Right cardiac atrium (tissue), 5 donors: ENCODE results near the gene MRAS. TPM values are rescaled to one million over a fixed set of nuclear protein-coding genes. Genes with fewer than 3 reads are reported as not detected.

ENCODE experiments used
- ATAC-seq, 2 donors: fragments of 200-7000 bp; cut with Tn5 transposase; one replicate each; pipeline versions ENCODE4 v1.8.0 to v1.9.1; 2020; ENCODE audit warnings: moderate library complexity in 2 of 2, mild to moderate bottlenecking in 1 of 2
- DNase-seq, 3 donors: peaks; one replicate each; pipeline ENCODE4 v3.0.0-alpha.2; 2020
- H3K27ac ChIP-seq: one replicate; pipeline ENCODE4 v1.5.1; 2013; ENCODE audit warnings: mild to moderate bottlenecking, low read length, control low read depth, moderate library complexity
- H3K27me3 ChIP-seq: one replicate; pipeline ENCODE4 v1.6.1; 2013; ENCODE audit not compliant: control insufficient read depth, insufficient read depth
- H3K4me1 ChIP-seq: one replicate; pipeline ENCODE4 v1.6.1; 2013; ENCODE audit warnings: low read length; ENCODE audit not compliant: control insufficient read depth, insufficient read depth
- H3K4me3 ChIP-seq: one replicate; pipeline ENCODE4 v1.5.1; 2013; ENCODE audit warnings: low read length, control low read depth
- H3K9me3 ChIP-seq: one replicate; pipeline ENCODE4 v1.6.1; 2013; ENCODE audit warnings: low read length; ENCODE audit not compliant: control insufficient read depth
- WGBS: extraction: QIAGEN DNeasy Blood & Tissue Kit; methylation state at CpG from one replicate; pipeline ENCODE4 v1.1.7; 2013; 5-methylcytosine and 5-hydroxymethylcytosine counted together
- intact Hi-C, 4 donors: fragments of 100-400 bp; cut with DNase I; formaldehyde crosslinking; loops; one replicate each; pipeline versions ENCODE4 v1.11.0 to v1.14.0; 2022 to 2023
- polyA plus RNA-seq: library from polyadenylated mRNA; stranded (reverse); fragments of 200-250 nt; gene quantifications from one replicate; pipeline ENCODE4 v1.2.3, GENCODE V29; 2013
- total RNA-seq, 4 donors: library from RNA; stranded (reverse); fragmentation: NEBNext Ultra II Directional; extraction: Animal tissue kit (Norgen Biotek cat#: 25700); gene quantifications; one replicate each; pipeline ENCODE4 v1.2.1, GENCODE V29; 2021
- donor health status: healthy with polysubstance abuse.
- donor health status: DM: no; HTN: yes; CAD: no.
- donor health status: DM: no; HTN: no; CAD: no.
- donor health status: DM: no; HTN: yes; CAD: no; lungs with severe emphysema.
- donor health status: DM: yes; HTN: yes; CAD: no.

The MRAS gene
- total and polyA plus RNA-seq, 5 donors = 184 to 374 (median 298) TPM

DNA sequence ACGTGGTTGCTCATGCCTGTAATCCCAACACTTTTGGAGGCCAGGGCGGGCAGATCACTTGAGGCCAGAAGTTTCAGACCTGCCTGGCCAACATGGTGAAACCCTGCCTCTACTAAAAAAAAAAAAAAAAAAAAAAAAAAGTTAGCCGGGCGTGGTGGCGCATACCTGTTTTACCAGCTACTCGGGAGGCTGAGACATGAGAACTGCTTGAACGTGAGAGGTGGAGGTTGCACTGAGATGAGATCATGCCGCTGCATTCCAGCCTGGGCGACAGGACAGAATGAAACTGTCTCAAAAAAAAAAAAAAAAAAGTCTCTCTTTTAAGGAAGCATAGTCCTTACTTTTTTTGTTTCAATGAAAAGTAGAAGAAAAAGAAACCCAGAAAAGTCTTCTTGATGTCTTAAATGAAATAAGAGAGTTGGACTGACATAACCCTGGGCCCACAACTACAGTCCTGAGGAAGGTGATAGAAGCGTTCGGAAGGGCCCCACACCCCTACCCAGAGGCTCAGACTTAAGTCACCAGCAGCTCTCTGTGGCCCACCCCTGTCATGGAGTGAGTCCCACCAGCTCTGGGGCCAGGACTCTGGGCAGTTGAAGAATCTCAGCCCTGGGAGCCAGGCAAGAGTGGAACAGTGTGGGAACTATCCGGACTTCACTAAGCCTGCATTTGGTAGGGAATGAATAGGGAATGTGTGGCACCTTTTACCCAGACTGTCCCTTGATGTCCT is 21.3 kb upstream of the MRAS start:
- intact Hi-C loops = no loop called here
- 92% methylated on average over 12 of the region's 12 CpGs for WGBS
- Histone ChIP-seq H3K27me3 (no peaks in the 10 kb centered on the region), H3K4me3 (no peak overlapping the region), H3K27ac (no peak overlapping the region), H3K9me3 (no peaks in the 10 kb centered on the region), H3K4me1 (peaks cover 6% of the 10 kb centered on the region)
- no peak for DNase-seq
- no peak for ATAC-seq

DNA sequence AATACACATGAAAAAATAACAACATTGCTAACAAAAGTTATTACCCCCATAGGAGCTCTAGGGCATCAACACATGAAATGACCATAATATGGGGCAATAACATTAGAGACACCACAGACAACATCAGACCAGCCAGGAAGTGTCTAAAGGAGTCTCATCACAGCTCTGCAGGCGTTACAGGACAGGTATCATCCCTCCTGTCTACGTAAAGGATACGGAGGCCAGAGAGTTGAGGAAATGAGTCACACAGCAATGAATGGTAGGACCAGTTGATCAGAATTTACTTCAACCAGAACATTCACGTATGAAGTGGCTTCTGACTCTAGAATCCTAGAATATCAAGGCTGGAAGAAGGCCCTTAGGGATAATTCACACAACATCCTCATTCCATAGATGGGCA is 20.5 kb upstream of the MRAS start:
- no peak overlapping the region for H3K27ac ChIP-seq
- 76% methylated on average over 4 of the region's 4 CpGs for WGBS
- H3K4me1 ChIP-seq = peaks cover 6% of the 10 kb centered on the region
- H3K27me3 ChIP-seq = no peaks in the 10 kb centered on the region
- H3K4me3 ChIP-seq = no peak overlapping the region
- ATAC-seq (no peak), DNase-seq (no peak)
- intact Hi-C loops = no loop called here
- no peaks in the 10 kb centered on the region for H3K9me3 ChIP-seq

- 28% methylated on average over 2 of the region's 2 CpGs for WGBS
- Histone ChIP-seq H3K4me1 (peaks cover 6% of the 10 kb centered on the region), H3K27me3 (no peaks in the 10 kb centered on the region), H3K27ac (no peak overlapping the region), H3K4me3 (no peak overlapping the region), H3K9me3 (no peaks in the 10 kb centered on the region)
- DNase-seq (no peak), ATAC-seq (no peak)
- intact Hi-C loops = no loop called here
Measured at GRCh38 chr3:138328341-138328740, 20.0 kb upstream of the MRAS start.

DNA sequence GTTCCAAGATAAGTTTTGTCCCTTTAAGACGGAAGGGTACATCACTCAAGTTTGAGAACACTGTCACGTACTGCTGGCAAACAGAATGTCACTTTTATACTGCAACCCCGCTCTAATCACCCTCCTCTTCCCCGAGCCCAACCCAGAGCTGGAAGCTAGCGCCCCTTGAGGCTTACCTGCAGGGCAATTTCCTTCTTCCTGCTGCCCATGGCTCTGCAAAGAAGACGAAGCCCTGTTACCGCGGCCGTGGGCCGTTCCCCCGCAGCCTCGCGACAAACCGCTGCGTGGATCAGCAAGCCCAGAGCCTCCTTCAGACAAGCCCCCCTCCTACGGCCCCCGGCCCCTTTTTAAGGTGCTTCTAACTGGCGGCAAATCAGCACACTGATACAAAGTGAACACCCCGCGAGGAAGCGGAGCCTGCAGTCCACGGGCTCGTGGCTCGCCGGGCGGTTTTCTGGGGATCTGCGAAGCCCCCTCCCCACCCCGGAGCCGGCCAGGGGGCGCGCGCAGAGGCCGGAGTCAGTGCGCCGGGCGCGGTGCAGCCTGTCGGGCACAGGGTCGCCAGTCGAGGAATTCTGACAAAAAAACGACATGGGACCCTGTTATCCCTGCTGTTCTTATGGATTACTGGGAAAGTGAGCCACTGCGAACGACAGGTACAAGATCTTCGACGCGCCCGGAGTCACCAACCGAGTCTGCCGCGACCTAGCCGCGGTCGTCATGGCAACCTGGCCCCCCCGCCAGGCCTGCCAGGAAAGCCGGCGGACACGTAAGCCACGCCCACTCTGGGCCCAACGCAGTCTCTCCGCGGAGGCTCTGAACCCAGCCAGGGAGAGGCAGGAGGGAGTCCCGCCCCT is 19.0 kb upstream of the MRAS start, which contains the start of gene NME9:
Gene NME9, minus strand, starts transcription at position 725 of the 857 bp plus-strand sequence. Its CDS starts 516 bp downstream, at position 209.
- Histone ChIP-seq H3K27me3 (no peaks in the 10 kb centered on the region), H3K9me3 (no peaks in the 10 kb centered on the region), H3K4me1 (no peaks in the 10 kb centered on the region), H3K27ac (peak within 1 kb of the TSS; percentile 4), H3K4me3 (peak within 1 kb of the TSS; percentile 70)
- WGBS = under 1% methylated on average over 62 of the region's 62 CpGs
- intact Hi-C loops = no loop called here
- peak; percentile 97 to 98 for ATAC-seq
- DNase-seq = peak; percentile 92 to 97 (median 95)

DNA sequence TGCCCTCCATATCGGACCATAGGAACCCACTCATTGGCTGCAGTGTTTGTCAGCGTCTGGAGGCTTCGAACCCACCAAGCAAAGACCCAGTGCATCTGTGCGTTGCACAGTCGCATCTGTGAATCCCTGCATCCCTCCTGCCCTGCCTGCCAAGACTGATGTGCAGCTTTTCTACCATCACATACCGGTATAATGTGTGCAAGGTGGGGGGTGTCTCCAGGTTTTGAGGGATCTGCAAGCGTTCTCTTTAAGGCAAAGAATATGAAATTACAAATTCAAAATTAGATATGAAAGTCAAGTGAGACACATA is 18.4 kb upstream of the MRAS start:
- intact Hi-C loops = loop anchor here in 2 of 4 donors (5.0 to 10.0 kb wide), 2 partner anchors 82 to 105 kb away; partner anchors contain the start of gene ESYT3 (in 1 of the 2)
- no peak overlapping the region for H3K27ac ChIP-seq
- 11% methylated on average over 7 of the region's 7 CpGs for WGBS
- no peaks in the 10 kb centered on the region for H3K27me3 ChIP-seq
- no peaks in the 10 kb centered on the region for H3K4me1 ChIP-seq
- no peak for DNase-seq
- peak overlapping the region; percentile 70 for H3K4me3 ChIP-seq
- no peak for ATAC-seq
- H3K9me3 ChIP-seq = no peaks in the 10 kb centered on the region

GRCh38 chr3:138331143-138331894 is 17.1 kb upstream of the MRAS start:
- intact Hi-C loops = loop anchor here in 2 of 4 donors (5.0 to 10.0 kb wide), 2 partner anchors 81 to 103 kb away; partner anchors contain the start of gene ESYT3 (in 1 of the 2)
- ATAC-seq = no peak

GRCh38 chr3:138332472-138333073 is 15.8 kb upstream of the MRAS start:
- intact Hi-C loops = loop anchor here in 2 of 4 donors (5.0 to 10.0 kb wide), 2 partner anchors 80 to 102 kb away; partner anchors contain the start of gene ESYT3 (in 1 of the 2)
- WGBS = 22% methylated on average over 4 of the region's 4 CpGs
- ATAC-seq = no peak
- DNase-seq = no peak
- no peak overlapping the region for H3K4me3 ChIP-seq
- H3K9me3 ChIP-seq = no peaks in the 10 kb centered on the region
- H3K27ac ChIP-seq = no peak overlapping the region
- H3K27me3 ChIP-seq = no peaks in the 10 kb centered on the region
- H3K4me1 ChIP-seq = peaks cover 2% of the 10 kb centered on the region

More at GRCh38 chr3:138331143-138331894, 17.1 kb upstream of the MRAS start:
- Histone ChIP-seq H3K27ac (no peak overlapping the region), H3K27me3 (no peaks in the 10 kb centered on the region), H3K9me3 (no peaks in the 10 kb centered on the region), H3K4me1 (no peaks in the 10 kb centered on the region), H3K4me3 (no peak overlapping the region)
- no peak for DNase-seq
- WGBS = 82% methylated on average over 6 of the region's 6 CpGs

GRCh38 chr3:138334608-138335007 is 13.8 kb upstream of the MRAS start:
- WGBS = 82% methylated on average over 4 of the region's 4 CpGs
- no peaks in the 10 kb centered on the region for H3K27me3 ChIP-seq
- DNase-seq (no peak), ATAC-seq (no peak)
- H3K4me1 ChIP-seq = peaks cover 3% of the 10 kb centered on the region
- no peak overlapping the region for H3K4me3 ChIP-seq
- no peaks in the 10 kb centered on the region for H3K9me3 ChIP-seq
- intact Hi-C loops = loop anchor here in 3 of 4 donors (5.0 to 10.0 kb wide), 3 partner anchors 78 to 100 kb away; partner anchors contain the start of gene ESYT3 (in 1 of the 3)
- H3K27ac ChIP-seq = no peak overlapping the region

DNA sequence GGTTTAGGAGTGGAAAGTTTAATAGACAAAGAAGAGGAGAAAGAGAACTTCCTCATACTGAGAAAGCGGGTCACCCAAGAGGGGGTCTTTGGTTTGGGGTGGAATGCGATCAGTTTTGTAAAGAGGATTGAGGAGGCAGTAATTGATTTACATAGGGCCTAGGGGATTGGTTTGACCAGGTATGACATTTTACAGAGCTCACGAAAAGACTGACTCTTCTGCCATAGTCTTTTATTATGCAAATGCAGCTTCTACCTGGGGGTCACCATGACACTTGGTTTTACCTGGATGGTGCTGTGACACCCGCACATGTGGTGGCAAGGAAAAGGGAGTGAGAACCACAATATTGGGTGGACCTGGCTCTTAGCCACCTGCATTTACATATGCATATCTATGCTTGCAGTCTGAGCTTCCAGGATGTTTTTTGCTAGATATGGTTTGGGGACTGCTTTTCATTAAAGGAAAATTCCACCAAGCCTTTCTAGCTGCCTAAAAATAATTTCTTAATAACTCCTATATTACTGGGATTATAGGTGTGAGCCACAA is 11.9 kb upstream of the MRAS start:
- DNase-seq (no peak), ATAC-seq (no peak)
- Histone ChIP-seq H3K27me3 (no peaks in the 10 kb centered on the region), H3K4me1 (peaks cover 3% of the 10 kb centered on the region), H3K9me3 (no peaks in the 10 kb centered on the region), H3K4me3 (no peak overlapping the region), H3K27ac (no peak overlapping the region)
- 87% methylated on average over 4 of the region's 4 CpGs for WGBS
- intact Hi-C loops = loop anchor here in 2 of 4 donors (5.0 to 10.0 kb wide), 2 partner anchors 86 to 98 kb away; partner anchors contain the start of gene ESYT3 (in 1 of the 2)

DNA sequence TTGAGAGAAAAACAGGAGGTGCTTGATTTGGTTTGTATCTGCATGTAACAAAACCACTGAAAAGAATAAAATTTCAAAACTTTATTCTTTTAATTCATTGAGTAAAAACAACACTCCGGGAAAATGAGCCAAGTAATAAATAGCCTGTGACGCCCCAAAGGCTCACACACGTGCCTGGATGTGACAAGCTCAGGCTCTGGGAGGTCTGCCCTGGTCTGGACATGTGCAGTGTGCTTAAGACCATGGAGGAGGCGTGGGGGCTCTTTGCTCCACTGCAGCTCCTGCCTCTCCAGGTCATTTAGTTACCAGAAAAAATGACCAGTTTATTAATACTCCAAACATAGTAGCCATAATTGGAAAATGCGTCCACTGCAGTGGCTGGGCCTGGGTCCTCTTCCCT is 10.1 kb upstream of the MRAS start:
- peak in 1 of 2 donors; percentile 51 for ATAC-seq
- intact Hi-C loops = loop anchor here in 2 of 4 donors (5.0 to 10.0 kb wide), 2 partner anchors 84 to 97 kb away; partner anchors contain the start of gene ESYT3 (in 1 of the 2)

More for the DNA sequence above, 10.1 kb upstream of the MRAS start:
- WGBS = 46% methylated on average over 5 of the region's 5 CpGs
- H3K4me1 ChIP-seq = peaks cover 3% of the 10 kb centered on the region
- H3K27ac ChIP-seq = no peak overlapping the region
- no peak overlapping the region for H3K4me3 ChIP-seq
- no peaks in the 10 kb centered on the region for H3K9me3 ChIP-seq
- no peaks in the 10 kb centered on the region for H3K27me3 ChIP-seq
- peak in 1 of 3 donors; percentile 43 for DNase-seq
